ENCODE results near the gene RMC1. TPM values are rescaled to one million over a fixed set of nuclear protein-coding genes. Genes with fewer than 3 reads are reported as not detected.

RMC1 gene
- total and polyA plus RNA-seq, 2 of the 13 experiments (the other 11 are each of a cell fraction or from before 2014, with no cell fraction given): 9.4 to 19.5 TPM

DNA sequence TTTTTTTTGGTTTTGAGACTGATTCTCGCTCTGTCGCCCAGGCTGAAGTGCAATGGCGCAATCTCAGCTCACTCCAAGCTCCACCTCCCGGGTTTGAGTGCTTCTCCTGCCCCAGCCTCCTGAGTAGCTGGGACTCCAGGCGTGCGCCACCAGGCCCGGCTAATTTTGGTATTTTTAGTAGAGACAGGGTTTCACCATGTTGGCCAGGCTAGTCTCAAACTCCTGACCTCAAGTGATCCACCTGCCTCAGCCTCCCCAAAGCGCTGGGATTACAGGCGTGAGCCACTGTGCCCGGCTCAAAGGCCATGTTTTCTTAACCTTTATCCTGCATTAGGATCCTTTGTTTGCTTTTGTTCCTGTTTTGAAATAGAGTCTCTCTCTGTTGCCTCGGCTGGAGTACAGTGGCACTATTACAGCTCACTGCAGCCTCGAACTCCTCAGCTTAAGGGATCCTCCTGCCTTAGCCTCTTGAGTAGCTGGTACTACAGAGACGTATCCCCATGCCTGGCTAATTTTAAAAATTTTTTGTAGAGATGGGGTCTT lies 42.0 kb downstream of the RMC1 start (continued):
- TF ChIP-seq, protein P1, sequence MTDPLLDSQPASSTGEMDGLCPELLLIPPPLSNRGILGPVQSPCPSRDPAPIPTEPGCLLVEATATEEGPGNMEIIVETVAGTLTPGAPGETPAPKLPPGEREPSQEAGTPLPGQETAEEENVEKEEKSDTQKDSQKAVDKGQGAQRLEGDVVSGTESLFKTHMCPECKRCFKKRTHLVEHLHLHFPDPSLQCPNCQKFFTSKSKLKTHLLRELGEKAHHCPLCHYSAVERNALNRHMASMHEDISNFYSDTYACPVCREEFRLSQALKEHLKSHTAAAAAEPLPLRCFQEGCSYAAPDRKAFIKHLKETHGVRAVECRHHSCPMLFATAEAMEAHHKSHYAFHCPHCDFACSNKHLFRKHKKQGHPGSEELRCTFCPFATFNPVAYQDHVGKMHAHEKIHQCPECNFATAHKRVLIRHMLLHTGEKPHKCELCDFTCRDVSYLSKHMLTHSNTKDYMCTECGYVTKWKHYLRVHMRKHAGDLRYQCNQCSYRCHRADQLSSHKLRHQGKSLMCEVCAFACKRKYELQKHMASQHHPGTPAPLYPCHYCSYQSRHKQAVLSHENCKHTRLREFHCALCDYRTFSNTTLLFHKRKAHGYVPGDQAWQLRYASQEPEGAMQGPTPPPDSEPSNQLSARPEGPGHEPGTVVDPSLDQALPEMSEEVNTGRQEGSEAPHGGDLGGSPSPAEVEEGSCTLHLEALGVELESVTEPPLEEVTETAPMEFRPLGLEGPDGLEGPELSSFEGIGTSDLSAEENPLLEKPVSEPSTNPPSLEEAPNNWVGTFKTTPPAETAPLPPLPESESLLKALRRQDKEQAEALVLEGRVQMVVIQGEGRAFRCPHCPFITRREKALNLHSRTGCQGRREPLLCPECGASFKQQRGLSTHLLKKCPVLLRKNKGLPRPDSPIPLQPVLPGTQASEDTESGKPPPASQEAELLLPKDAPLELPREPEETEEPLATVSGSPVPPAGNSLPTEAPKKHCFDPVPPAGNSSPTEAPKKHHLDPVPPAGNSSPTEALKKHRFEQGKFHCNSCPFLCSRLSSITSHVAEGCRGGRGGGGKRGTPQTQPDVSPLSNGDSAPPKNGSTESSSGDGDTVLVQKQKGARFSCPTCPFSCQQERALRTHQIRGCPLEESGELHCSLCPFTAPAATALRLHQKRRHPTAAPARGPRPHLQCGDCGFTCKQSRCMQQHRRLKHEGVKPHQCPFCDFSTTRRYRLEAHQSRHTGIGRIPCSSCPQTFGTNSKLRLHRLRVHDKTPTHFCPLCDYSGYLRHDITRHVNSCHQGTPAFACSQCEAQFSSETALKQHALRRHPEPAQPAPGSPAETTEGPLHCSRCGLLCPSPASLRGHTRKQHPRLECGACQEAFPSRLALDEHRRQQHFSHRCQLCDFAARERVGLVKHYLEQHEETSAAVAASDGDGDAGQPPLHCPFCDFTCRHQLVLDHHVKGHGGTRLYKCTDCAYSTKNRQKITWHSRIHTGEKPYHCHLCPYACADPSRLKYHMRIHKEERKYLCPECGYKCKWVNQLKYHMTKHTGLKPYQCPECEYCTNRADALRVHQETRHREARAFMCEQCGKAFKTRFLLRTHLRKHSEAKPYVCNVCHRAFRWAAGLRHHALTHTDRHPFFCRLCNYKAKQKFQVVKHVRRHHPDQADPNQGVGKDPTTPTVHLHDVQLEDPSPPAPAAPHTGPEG (CRISPR knock-in tag; IDR thresholded peaks at IDR 0.05): 0 out of 2 replicates have a peak, but pooled peaks have one; percentile 19
- TF ChIP-seq RARA (CRISPR knock-in tag; IDR thresholded peaks at IDR 0.05): peak; percentile 87
- TF ChIP-seq ZNF274 (CRISPR knock-in tag; IDR thresholded peaks at IDR 0.05): no peak
- no peak for TF ChIP-seq ZSCAN31 (CRISPR knock-in tag; IDR thresholded peaks at IDR 0.05; ENCODE audit: low read depth)
- TF ChIP-seq DPF2 (CRISPR knock-in tag; IDR thresholded peaks at IDR 0.05; ENCODE audit: borderline replicate concordance, low read depth): peak; percentile 85
- TF ChIP-seq ZNF496 (CRISPR knock-in tag; IDR thresholded peaks at IDR 0.05; ENCODE audit: insufficient replicate concordance): no peak
- peak in 1 of 2 experiments; percentile 81; a peak in 2 of 4 replicates for TF ChIP-seq EP300 (IDR thresholded peaks at IDR 0.05; ENCODE audit: low read depth in 2 of 2, low read length in 2 of 2)
- TF ChIP-seq EP300 (CRISPR knock-in tag; IDR thresholded peaks at IDR 0.05; ENCODE audit: borderline replicate concordance): peak; percentile 69; the same call in 1 of the 2 replicates
- TF ChIP-seq SOX5 (CRISPR knock-in tag; IDR thresholded peaks at IDR 0.05; ENCODE audit: borderline replicate concordance): peak; percentile 89; the same call in 1 of the 2 replicates
- no peak for TF ChIP-seq MAF1 (CRISPR knock-in tag; IDR thresholded peaks at IDR 0.05; ENCODE audit: borderline replicate concordance)
- TF ChIP-seq RAD21 (CRISPR knock-in tag; IDR thresholded peaks at IDR 0.05): peak; percentile 42
- peak; percentile 65; the same call in 1 of the 2 replicates for TF ChIP-seq CREM (IDR thresholded peaks at IDR 0.05)
- no peak for TF ChIP-seq CREM (CRISPR knock-in tag; IDR thresholded peaks at IDR 0.05)
- no peak for TF ChIP-seq TOPORS (CRISPR knock-in tag; IDR thresholded peaks at IDR 0.05)
- TF ChIP-seq NFIC (IDR thresholded peaks at IDR 0.05; ENCODE audit: low read length): no peak
- TF ChIP-seq NR2F2 (IDR thresholded peaks at IDR 0.05; ENCODE audit: borderline replicate concordance, low read depth): peak; percentile 74; the same call in 1 of the 2 replicates
- TF ChIP-seq ZNF230 (CRISPR knock-in tag; IDR thresholded peaks at IDR 0.05): no peak
- TF ChIP-seq MED1 (CRISPR knock-in tag; IDR thresholded peaks at IDR 0.05): peak; percentile 90

Measured in HepG2 (cell line).